Thyroid gland (tissue), 4 donors: ENCODE results near the gene NANOGP8. TPM values are rescaled to one million over a fixed set of nuclear protein-coding genes. Genes with fewer than 3 reads are reported as not detected.

Experiments
- DNase-seq, 2 donors: peaks; one replicate each; pipeline ENCODE4 v3.0.0-alpha.2; 2019
- H3K27ac ChIP-seq, 3 donors: fragments of 200-600 bp; sonication (generic); 1 replicate in 2 of 3; 2 replicates in 1 of 3; pipeline ENCODE4 v1.5.1; 2016 to 2019; ENCODE audit warnings: mild to moderate bottlenecking in 1 of 3, moderate library complexity in 1 of 3
- H3K27me3 ChIP-seq: fragments of 200-600 bp; sonication (generic); one replicate; pipeline ENCODE4 v1.5.1; 2019
- H3K36me3 ChIP-seq, 2 donors: fragments of 200-600 bp; sonication (generic); one replicate each; pipeline ENCODE4 v1.5.1; 2016 to 2019
- H3K4me1 ChIP-seq, 2 donors: fragments of 200-600 bp; sonication (generic); one replicate each; pipeline ENCODE4 v1.5.1; 2017 to 2019
- H3K4me3 ChIP-seq, 3 donors: fragments of 200-600 bp; sonication (generic); replicated peaks in 1 of 3; 1 replicate in 2 of 3; 2 replicates in 1 of 3; pipeline ENCODE4 v1.5.1; 2016; ENCODE audit warnings: mild to moderate bottlenecking in 1 of 3
- H3K9me3 ChIP-seq: fragments of 200-600 bp; sonication (generic); one replicate; pipeline ENCODE4 v1.5.1; 2017
- CTCF ChIP-seq, 6 experiments: fragments of 200-600 bp in 3 of 6; fragments of 450-650 bp in 3 of 6; sonication (generic) in 3 of 6; IDR thresholded peaks; one replicate each; pipeline ENCODE4 v1.5.1; 2016 to 2019; ENCODE audit warnings: antibody characterized with exemption in 6 of 6, mild to moderate bottlenecking in 2 of 6, inconsistent platforms in 1 of 6, moderate library complexity in 1 of 6
- POLR2A ChIP-seq, 2 donors: fragments of 450-650 bp; IDR thresholded peaks; one replicate each; pipeline ENCODE4 v1.6.1; 2017; ENCODE audit warnings: antibody characterized with exemption in 2 of 2, mild to moderate bottlenecking in 2 of 2, moderate library complexity in 1 of 2
- WGBS, 2 donors: methylation state at CpG; one replicate each; pipeline ENCODE4 v1.1.5; 2017; 5-methylcytosine and 5-hydroxymethylcytosine counted together
- intact Hi-C: fragments of 100-400 bp; cut with DNase I; formaldehyde crosslinking; loops from one replicate; pipeline ENCODE4 v1.15.1; 2023
- total RNA-seq, 4 donors: library from RNA; depleted of rRNA; stranded (reverse); fragments of >200 nt; gene quantifications; one replicate each; pipeline ENCODE4 v1.2.3, GENCODE V29; 2016

NANOGP8 gene
- total RNA-seq, 4 donors from 2014 or later = 0.81 to 3.2 (median 2.6) TPM

DNA sequence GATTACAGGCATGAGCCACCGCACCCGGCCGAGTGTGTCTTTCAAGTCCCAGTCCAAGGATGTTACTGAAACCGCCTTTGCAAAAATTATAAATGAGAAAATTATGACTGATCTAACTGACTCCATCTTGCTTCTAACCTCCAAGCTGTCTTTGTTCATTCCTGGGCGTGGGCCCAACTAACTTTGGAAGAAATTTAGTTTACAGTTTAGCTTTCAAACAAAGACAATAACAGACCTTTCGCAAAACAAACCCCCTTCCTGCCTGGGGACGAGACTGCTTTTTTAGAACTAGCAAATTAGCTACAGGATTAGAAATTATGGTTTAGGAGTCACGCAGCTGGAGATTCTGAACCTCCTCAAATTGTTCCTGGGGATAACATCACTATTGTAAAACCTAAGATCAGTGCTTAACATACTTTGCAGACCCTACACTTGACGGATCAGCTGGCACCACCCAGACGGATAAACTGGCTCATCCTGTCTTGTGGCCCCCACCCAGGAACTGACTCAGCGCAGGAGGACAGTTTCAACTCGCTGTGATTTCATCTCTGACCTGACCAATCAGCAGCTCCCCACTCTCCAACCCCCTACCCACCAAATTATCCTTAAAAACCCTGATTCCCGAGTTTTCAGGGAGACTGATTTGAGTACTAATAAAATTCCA is 23.8 kb downstream of the NANOGP8 start:
- no peaks in the 10 kb centered on the region for H3K36me3 ChIP-seq
- intact Hi-C loops = no loop called here
- no peak overlapping the region for H3K4me3 ChIP-seq
- TF ChIP-seq POLR2A (IDR thresholded peaks at IDR 0.05) (no peak), CTCF (IDR thresholded peaks at IDR 0.05) (no peak)
- DNase-seq = no peak
- no peaks in the 10 kb centered on the region for H3K9me3 ChIP-seq
- no peak overlapping the region for H3K27ac ChIP-seq
- no peaks in the 10 kb centered on the region for H3K4me1 ChIP-seq
- 63 to 67% methylated on average over 13 of the region's 13 CpGs for WGBS, 2 donors
- no peaks in the 10 kb centered on the region for H3K27me3 ChIP-seq

- Histone ChIP-seq H3K4me1 (no peaks in the 10 kb centered on the region), H3K36me3 (no peaks in the 10 kb centered on the region), H3K27ac (no peak overlapping the region), H3K9me3 (no peaks in the 10 kb centered on the region), H3K4me3 (no peak overlapping the region), H3K27me3 (no peaks in the 10 kb centered on the region)
- WGBS, 2 donors = 69 to 94% methylated on average over 4 of the region's 4 CpGs
- intact Hi-C loops = no loop called here
- TF ChIP-seq POLR2A (IDR thresholded peaks at IDR 0.05) (no peak), CTCF (IDR thresholded peaks at IDR 0.05) (no peak)
- DNase-seq = no peak
These were observed 24.5 kb downstream of the NANOGP8 start for GRCh38 chr15:35060591-35060990.

DNA sequence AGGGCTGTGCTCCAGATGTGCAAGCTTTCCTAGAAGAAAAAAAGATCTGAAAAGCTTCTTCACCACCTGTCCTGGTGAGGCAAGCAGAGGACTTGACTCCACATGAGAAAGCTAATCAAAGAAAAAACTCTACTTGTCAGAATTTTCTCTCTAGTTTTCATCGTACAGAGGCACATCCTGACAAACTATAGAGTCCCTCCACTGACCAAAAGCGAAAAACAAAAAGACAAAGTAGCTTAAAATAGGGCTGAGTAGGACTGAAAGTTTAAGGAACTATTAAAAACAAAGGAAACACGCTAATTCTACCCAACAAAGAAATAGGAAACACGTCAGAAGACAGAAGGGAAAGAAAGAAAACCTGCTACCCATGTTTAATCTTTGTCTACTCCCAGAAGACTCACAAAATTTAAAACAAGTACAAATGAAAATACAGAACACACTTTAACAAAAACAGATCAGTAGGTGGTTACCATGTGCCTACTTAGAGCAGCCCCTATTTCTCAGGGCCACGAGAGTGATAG is 26.5 kb downstream of the NANOGP8 start:
- Histone ChIP-seq H3K27me3 (no peaks in the 10 kb centered on the region), H3K4me1 (no peaks in the 10 kb centered on the region), H3K9me3 (no peaks in the 10 kb centered on the region), H3K27ac (no peak overlapping the region), H3K36me3 (no peaks in the 10 kb centered on the region), H3K4me3 (no peak overlapping the region)
- intact Hi-C loops = no loop called here
- 59 to 62% methylated on average over 5 of the region's 5 CpGs for WGBS, 2 donors
- TF ChIP-seq CTCF (IDR thresholded peaks at IDR 0.05) = no peak
- TF ChIP-seq POLR2A (IDR thresholded peaks at IDR 0.05) = no peak
- no peak for DNase-seq

DNA sequence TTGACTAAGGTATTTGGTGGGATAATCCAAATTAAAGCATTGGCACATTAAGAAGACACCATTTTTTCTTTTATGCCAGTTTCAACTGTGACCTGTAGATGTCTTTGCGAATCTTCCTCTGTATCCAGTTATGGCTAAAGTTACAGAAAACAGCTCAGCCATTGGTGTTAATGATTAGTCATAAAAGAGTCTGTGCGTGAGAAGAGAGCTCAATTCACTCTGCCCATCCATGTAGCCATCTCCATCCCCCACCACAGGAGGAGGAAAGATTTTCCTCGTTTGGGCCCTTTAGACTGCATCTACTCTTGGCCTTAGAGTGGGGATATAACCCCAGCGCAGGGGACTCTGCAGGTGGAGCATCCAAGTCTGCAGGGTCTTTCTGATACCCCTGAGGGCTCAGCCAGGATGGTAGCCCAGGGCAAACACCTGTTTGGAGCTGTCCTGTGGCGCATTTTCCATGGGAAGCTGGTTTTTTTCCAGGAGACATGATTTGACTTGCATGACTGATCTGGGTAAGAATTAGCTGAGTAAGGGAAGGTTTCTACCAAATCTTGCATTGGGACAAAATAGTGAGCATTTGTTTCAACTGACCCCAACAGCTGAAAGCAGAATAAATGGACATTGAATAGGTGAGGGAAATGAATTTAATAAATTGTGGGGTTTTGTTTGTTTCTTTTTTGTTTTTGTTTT is 29.5 kb downstream of the NANOGP8 start:
- H3K4me3 ChIP-seq = no peak overlapping the region
- no peaks in the 10 kb centered on the region for H3K9me3 ChIP-seq
- H3K27me3 ChIP-seq = no peaks in the 10 kb centered on the region
- 90 to 91% methylated on average over 5 of the region's 5 CpGs for WGBS, 2 donors
- TF ChIP-seq CTCF (IDR thresholded peaks at IDR 0.05) (no peak), POLR2A (IDR thresholded peaks at IDR 0.05) (no peak)
- no peak for DNase-seq
- H3K27ac ChIP-seq = no peak overlapping the region
- intact Hi-C loops = no loop called here
- H3K36me3 ChIP-seq = no peaks in the 10 kb centered on the region
- no peaks in the 10 kb centered on the region for H3K4me1 ChIP-seq

DNA sequence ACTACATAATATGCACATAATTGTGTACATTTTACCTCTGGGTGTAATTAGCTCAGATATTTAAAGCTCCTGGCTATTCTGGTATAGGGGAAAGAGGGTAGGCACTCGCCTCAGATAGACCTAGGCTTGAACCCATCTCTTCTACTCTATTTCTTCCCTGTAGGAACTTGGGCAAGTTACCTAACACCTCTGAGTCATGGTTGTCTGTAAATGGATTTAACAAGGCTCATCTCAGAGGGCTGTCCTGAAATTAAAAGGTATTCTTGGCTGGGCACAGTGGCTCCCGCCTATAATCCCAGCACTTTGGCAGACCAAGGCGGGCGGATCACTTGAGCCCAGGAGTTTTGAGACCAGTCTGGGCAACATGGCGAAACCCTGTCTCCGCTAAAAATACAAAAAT is 30.7 kb downstream of the NANOGP8 start:
- WGBS, 2 donors = 93 to 94% methylated on average over 6 of the region's 6 CpGs
- H3K9me3 ChIP-seq = no peaks in the 10 kb centered on the region
- no peak for DNase-seq
- no peak overlapping the region for H3K27ac ChIP-seq
- no peaks in the 10 kb centered on the region for H3K4me1 ChIP-seq
- TF ChIP-seq POLR2A (IDR thresholded peaks at IDR 0.05) (no peak), CTCF (IDR thresholded peaks at IDR 0.05) (no peak)
- H3K36me3 ChIP-seq = no peaks in the 10 kb centered on the region
- H3K4me3 ChIP-seq = no peak overlapping the region
- H3K27me3 ChIP-seq = no peaks in the 10 kb centered on the region
- intact Hi-C loops = no loop called here
